MV-4-11 (cell line): Measurements from ENCODE around the gene BRWD1.
"Not testable (repeated sequence)": the region's sequence is repeated elsewhere in the genome, so short reads cannot be mapped to it uniquely, and the experiment has no call there.

Experiments used
- DNase-seq: peaks from one replicate; lab custom pipeline; 2025; lab: John Stamatoyannopoulos, UW

BRWD1 gene

GRCh38 chr21:39281853-39282252, 31.6 kb downstream of the BRWD1 start:
- DNase-seq: no peak

DNA sequence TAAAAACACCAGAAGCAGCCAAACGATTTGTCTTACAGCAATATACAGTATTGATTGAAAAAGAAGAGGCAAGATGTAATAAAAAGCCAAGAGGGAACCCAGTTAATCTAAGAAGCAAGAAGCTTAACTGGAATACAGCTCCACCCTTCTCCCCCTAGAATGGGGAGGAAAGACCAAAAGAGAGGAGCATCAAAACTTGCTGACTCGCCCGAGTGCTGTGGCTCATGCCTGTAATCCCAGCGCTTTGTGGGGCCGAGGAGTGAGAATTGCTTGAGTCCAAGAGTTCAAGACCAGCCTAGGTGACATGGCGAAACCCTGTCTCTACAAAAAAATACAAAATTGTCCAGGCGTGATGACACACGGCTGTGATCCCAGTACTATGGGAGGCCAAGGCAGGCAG, 32.2 kb downstream of the BRWD1 start:
- DNase-seq: no peak

- no peak for DNase-seq
Observed at GRCh38 chr21:39269620-39270019, 43.8 kb downstream of the BRWD1 start.

DNA sequence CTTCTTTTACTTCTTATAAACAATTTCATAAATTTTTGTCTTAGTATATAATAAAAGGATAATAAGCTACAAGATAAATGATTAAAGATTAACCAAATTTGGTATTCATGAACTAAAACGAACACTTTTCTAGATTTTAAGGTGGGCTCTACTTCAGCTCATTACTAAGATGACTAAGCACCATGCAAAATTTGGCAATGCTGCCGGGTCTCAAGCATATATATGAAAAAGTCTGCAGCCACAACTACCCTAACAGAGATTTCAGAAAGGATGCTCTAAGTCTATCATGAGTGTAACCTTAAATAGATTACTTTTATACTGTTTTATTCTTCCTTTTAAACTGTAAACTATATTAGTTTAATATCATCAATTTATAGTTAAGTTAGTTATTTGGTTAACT, 47.8 kb downstream of the BRWD1 start:
- DNase-seq: no peak

DNA sequence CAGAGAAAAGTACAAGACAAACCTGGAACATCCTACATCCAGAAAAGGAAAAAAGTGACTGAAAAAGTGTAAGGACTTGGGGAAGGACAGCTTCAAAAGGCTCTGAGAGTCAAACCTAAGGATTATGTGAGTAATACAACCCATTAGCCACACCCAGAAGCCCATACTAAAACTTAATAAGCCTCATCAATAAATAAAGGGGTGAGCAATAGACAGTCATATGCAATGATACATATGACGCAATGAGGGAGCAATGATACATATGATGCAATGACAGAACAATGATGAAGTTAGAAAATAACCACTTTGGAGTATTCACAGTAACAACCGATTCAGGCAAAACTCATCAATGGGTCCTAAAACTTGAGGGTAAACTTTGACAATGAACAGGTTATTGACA, 50.1 kb downstream of the BRWD1 start:
- peak; percentile 4 for DNase-seq

- no peak for DNase-seq
Observed at GRCh38 chr21:39258207-39258606, 55.2 kb downstream of the BRWD1 start.

DNA sequence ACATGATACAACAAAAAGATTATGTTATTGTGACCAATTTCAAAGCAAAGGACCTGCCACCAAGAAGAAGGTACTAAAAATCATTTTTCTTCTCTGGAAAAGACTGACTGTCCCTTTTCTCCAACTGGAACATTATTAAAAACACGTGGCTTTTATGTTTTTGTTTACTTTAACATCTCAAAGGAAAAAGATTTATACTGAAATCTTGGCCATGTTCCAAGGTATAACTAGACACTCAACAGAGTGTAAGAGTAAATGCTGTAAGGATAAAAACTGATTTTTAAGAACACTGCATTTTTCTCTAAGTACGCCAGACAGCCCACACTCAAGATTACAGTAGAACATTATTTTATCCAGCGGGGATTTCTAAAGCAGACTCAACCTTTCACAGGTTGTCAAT, 62.1 kb downstream of the BRWD1 start:
- no peak for DNase-seq

GRCh38 chr21:39238275-39238674, 75.2 kb downstream of the BRWD1 start:
- no peak for DNase-seq

DNA sequence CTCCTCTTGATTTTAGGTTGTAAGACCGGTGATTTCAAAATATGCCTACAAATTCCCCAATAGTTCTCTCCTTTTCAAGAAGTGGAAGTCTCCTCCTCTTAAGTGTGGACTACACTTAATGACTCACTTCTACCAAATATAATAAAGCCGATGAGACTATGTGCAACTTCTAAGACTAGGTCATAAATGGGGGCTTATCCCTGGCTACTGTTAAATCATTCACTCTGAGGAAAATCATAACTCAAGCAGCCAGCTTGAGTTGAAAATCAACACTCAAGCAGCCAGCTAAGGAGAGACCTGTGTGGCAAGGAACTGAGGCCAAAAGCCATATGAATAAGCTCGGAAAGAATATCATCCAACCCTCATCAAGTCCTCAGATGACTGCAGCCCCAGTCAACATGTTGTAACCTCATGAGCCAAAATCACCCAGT, 80.6 kb downstream of the BRWD1 start:
- peak; percentile 60 for DNase-seq

DNA sequence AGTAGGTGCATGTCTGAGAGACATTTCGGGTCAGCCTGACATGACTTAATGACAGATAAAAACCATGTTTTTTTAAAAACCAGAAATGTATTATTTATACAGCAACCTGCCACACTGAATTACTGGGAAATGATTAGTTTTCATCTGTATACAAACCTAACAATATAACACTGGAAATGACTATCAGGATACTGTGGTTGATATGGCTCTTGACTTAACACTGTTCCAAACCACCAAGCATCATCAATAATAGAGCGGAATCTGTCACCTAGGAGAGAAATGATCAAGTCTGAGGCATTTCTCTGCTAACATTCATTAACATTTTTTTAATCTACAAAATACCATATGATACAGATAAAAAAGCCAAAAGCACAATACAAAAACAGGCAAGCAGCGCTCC, 88.5 kb downstream of the BRWD1 start:
- DNase-seq: no peak

- no peak for DNase-seq
Observed at GRCh38 chr21:39221997-39222486, 91.4 kb downstream of the BRWD1 start.

GRCh38 chr21:39221282-39221996, 92.0 kb downstream of the BRWD1 start:
- no peak for DNase-seq

- not testable (repeated sequence) for DNase-seq
Observed at GRCh38 chr21:39220875-39221274, 92.6 kb downstream of the BRWD1 start.

DNA sequence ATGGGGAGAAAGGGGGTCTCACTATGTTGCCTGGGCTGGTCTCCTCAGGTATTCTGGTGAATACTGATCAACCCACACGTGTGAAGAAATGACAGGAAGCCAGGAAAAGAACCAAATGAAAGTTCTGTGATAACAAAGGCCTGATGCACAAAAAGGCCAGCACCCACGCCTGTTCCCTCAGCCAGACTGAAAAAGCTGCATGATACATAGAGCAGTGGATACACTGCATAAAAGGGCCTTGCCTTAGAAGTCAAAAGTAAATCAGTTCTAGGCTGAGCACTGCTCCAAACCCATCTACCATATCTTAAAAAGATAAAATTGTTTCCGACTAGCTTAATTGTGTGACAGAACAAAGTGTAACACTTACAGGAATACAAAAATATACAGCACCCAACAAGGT, 93.3 kb downstream of the BRWD1 start:
- no peak for DNase-seq

GRCh38 chr21:39218082-39218409, 95.4 kb downstream of the BRWD1 start:
- no peak for DNase-seq

- DNase-seq: no peak
Observed at GRCh38 chr21:39217356-39218081, 95.9 kb downstream of the BRWD1 start.

- no peak for DNase-seq
Observed at GRCh38 chr21:39216290-39216689, 97.1 kb downstream of the BRWD1 start.

DNA sequence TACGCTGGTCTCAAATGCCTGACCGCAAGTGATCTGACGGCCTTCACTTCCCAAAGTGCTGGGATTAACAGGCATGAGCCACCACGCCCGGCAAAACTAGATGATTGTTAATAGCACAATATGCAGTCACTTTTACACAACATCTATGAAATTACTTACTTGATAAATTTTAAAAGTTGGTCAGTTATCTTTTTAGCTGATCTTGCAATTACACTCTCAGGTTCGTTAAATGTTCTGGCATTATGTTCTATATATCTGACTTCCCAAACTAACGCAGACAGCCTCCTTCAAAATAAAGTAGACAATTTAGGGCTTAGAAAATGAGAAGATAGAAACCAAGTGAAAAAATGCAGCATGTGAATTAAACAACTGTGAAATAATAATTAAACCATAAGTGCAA, 98.4 kb downstream of the BRWD1 start:
- no peak for DNase-seq

- DNase-seq: no peak
Observed at GRCh38 chr21:39209334-39209688, 104.1 kb downstream of the BRWD1 start.

DNA sequence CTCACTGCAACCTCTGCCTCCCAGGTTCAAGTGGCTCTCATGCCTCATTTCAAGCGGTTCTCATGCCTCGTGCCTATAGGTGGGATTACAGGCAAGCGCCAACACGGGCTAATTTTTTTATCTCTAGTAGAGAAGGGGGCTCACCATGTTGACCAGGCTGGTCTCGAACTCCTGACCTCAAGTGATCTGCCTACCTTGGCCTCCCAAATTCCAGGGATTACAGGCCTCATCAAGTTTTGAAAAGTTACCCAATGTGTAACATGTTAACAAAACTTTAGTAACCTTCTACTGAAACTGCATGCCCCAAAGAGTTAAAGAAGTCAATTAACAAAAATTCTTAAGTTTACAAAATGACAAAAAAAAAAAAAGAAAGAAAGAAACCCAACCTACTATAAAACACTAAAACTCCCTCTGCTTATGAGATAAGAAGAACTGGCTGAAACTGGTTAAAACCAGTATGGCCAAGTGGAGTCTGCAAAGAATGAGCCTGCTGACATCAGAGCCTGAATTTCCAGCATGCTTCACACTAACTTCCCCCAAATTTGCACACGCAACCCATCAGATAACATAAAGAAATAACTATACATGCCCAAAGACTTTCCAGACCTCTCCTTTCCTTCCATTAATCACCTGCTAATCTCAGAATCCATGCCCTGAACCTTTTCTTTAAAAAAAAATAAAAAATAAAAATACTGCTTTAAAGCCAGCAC, 104.7 kb downstream of the BRWD1 start:
- peak; percentile 17 for DNase-seq

GRCh38 chr21:39204134-39204533, 109.3 kb downstream of the BRWD1 start:
- DNase-seq: no peak

GRCh38 chr21:39198800-39199199, 114.6 kb downstream of the BRWD1 start:
- DNase-seq: peak; percentile 12
